GM18502 (cell line): ENCODE data around the gene REEP6.
"Not testable (repeated sequence)": the region's sequence is repeated elsewhere in the genome, so short reads cannot be mapped to it uniquely, and the experiment has no call there.

Experiments
- ATAC-seq: cut with Tn5 transposase; IDR thresholded peaks from one replicate; pipeline ENCODE4 v1.9.1; 2021; ENCODE audit warnings: mild to moderate bottlenecking; ENCODE audit not compliant: unreplicated experiment, poor library complexity

Gene REEP6

DNA sequence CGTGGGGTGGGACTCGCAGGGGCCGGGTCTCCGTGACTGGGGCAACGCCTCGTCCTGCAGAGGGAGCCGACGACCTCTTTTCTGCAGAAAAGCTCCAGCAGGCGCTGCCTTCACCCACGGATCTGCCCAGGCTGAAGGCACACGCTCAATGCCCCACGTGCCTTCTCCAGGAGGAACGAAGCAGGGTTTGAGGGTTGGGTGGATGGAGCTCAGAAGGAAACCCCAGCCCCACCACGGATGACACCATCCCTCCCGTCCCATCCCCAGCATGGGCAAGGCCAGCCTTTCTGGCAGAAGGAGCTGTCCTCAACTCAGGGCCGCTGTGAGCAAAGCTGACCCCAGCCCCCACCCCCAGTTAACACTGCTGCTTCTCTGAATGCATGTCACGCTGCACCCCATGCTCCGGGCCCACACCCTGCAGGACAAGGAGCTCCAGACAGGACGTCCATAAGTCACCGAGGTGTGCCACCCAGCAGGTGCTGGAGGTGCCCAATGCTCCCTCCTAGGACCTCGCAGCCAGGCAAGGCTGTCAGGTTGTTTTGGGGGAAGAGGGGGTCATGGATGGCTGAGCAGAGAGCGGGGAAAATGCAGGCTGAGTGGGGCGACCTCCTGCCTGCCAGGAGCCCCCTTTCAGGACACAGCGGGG is 19.3 kb upstream of the REEP6 start:
- no peak for ATAC-seq

- no peak for ATAC-seq
Observed at GRCh38 chr19:1472231-1473084, 18.5 kb upstream of the REEP6 start.

- ATAC-seq = no peak
Observed at GRCh38 chr19:1473085-1473851, 17.7 kb upstream of the REEP6 start.

GRCh38 chr19:1474011-1474764 is 16.8 kb upstream of the REEP6 start:
- ATAC-seq = no peak

GRCh38 chr19:1474765-1475351 is 16.1 kb upstream of the REEP6 start:
- no peak for ATAC-seq

DNA sequence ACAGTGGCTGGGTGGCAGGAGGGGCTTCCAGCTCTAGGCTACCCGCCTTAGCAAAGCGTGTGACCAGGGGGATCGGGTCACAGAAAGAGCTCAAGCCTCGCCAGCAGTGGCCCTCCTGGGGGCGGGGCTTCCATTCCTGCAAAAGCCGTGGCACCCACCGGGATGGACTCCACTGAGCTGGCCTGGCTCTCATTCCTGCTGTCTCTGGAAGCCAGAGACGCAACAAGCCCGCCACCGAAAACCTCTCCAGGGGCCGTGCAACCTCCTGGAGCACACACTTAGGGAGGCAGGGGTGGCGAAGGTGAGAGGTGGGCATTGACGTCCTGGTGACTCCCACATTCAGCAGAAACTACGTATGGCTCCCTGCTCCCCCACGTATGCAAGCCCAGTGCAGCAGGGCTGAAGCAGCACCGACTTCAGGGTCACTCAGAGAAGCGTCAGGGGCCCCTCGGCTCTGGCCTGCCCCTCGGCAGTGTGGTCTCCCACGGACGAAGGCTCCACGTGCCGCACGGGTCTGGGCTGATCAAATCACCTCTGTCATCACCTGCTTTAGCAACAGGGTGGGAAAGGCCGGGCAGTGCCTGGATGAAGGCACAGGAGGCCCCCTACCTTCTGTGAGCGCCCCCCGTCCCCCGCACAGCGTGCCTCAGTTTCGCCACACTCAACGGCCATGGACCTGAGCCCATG is 15.1 kb upstream of the REEP6 start:
- ATAC-seq = no peak

- not testable (repeated sequence) for ATAC-seq
Observed at GRCh38 chr19:1477056-1477455, 13.9 kb upstream of the REEP6 start.

- ATAC-seq = peak; percentile 84
Observed at GRCh38 chr19:1478934-1479707, 11.9 kb upstream of the REEP6 start, which contains the start of gene C19orf25. Gene C19orf25 (minus strand): TSS chr19:1479215. CDS start chr19:1478903, 312 bp downstream.

DNA sequence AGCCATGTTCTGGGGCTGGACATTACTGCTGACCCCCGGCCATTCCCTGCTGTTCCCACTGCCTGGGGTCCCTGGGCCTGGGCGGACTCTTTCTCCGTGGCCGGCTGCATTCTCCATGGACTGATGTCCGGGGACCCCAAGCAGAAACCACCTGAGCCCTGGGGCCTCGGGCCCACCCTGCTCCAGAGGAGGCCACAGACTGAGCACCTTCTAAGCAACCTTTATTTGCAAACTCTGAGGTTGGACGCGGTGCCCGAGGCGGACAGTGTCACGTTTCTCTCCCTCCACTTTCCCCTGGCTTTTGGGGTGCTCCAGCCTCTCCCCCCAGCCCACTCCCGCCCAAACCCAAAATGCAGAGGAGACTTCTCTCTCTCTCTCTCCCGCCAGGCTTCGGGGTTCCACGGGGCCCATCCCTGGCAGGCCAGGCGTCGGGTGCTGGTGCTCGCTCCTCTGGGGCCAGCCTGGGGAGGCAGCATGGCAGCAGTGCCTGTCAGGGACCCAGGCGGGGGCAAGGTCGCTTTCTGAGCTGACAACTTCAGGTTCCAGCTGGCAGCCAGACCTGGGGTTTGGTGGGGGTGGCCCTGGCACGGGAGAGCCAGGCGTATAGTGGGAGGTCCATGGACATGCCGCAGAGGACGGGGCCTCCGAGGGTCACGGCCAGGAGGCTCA is 9.6 kb upstream of the REEP6 start:
- ATAC-seq = no peak

DNA sequence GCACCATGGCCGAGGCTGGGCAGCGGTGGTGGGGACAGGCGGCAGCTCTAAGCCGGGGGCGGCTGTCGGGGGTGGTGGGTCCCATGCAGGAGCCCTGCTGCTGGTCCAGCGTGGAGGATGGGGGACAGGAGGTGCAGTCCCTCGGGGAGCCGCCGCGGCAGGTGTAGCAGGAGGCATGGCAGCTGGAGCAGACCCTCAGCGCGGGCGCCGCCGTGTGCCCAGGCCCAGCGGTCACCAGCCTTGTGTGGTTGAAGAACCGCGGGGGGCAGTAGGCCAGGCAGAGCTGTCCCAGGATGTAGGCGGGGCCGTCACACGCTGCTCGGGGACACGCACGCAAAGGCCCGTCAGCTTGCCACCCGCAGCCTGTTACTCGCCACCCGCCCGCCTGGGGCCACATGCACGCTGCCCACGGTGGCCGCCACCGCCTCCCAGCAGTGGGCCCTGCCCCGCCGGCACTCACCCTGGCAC is 9.1 kb upstream of the REEP6 start:
- ATAC-seq = no peak

DNA sequence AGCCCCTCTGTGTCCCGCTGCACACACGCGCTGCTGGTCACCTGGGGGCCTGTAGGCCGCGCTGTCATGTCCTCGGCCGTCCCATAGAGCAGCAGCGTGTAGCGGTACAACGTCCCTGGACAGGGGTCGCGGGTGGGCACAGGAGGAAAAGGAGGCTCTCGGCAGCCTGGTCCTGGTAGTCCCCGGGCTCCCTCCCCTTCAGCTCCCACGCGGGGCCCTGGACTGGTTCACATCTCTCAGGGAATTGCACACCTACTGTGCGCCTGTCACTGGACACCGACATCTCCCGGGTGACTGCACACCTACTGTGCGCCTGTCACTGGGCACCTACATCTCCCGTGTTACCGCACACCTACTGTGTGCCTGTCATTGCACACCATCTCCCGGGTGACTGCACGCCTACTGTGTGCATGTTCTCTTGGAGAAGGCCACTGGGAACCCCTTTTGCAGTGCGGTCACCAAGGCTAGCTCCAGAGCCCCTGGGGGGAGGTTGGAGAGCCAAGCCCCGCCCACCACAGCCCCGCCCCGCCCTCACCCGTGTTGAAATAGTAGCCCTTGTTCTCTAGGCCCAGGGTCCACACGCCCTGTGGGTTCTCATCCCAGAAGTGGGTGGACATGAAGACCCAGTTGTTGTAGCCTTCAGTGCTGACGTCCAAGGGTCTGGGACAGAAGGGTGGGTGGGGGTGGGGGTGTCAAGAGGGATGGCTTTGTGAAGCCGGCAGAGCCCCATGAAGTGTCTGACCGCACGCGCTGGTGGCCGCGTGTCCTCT is 8.4 kb upstream of the REEP6 start:
- no peak for ATAC-seq

GRCh38 chr19:1483131-1483978 is 7.6 kb upstream of the REEP6 start:
- ATAC-seq = no peak

- ATAC-seq = no peak
Observed at GRCh38 chr19:1483979-1484428, 7.0 kb upstream of the REEP6 start.

- no peak for ATAC-seq
Observed at GRCh38 chr19:1486720-1487575, 4.0 kb upstream of the REEP6 start.

GRCh38 chr19:1487576-1488281 is 3.3 kb upstream of the REEP6 start:
- ATAC-seq = no peak
